ENCODE results near the gene RNF13.

The RNF13 gene

DNA sequence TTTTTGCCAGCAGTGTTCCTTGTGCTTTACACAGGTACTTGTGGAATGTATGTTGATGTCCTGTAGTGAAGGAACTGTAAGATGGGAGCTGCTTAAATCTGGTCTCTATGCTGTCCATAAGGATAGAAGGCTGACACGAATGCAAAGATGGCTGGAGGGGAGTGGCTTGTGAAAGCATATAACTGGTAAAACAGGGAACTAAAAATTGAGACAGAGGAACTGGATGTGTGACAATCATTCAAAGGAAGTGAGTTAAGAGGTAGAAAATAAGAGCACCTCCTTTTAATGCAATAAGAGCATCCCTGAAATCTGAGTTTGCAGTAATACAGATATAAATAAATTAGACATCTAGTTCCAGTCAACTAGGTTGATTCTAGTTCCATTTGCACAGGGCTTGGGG lies 35.2 kb downstream of the RNF13 start:
- Histone ChIP-seq H3K9ac (ENCODE audit: low read depth, low read length) (no peak overlapping the region), H3K9me3 (ENCODE audit: control insufficient read depth, insufficient read depth, low read length) (no peaks in the 10 kb centered on the region), H3K4me1 (ENCODE audit: control insufficient read depth, insufficient read depth, low read length) (peaks cover 5% of the 10 kb centered on the region), H3K27me3 (ENCODE audit: control insufficient read depth, insufficient read depth, low read length) (no peaks in the 10 kb centered on the region), H3K4me3 (ENCODE audit: low read depth, low read length) (no peak overlapping the region), H3K36me3 (ENCODE audit: control insufficient read depth, insufficient read depth, low read length) (no peaks in the 10 kb centered on the region)

- H3K9ac ChIP-seq (ENCODE audit: low read depth, low read length), result no peak overlapping the region
- H3K9me3 ChIP-seq (ENCODE audit: control insufficient read depth, insufficient read depth, low read length), result no peaks in the 10 kb centered on the region
- no peaks in the 10 kb centered on the region for H3K27me3 ChIP-seq (ENCODE audit: control insufficient read depth, insufficient read depth, low read length)
- H3K36me3 ChIP-seq (ENCODE audit: control insufficient read depth, insufficient read depth, low read length), result no peaks in the 10 kb centered on the region
- no peak overlapping the region for H3K4me3 ChIP-seq (ENCODE audit: low read depth, low read length)
- H3K4me1 ChIP-seq (ENCODE audit: control insufficient read depth, insufficient read depth, low read length), result peaks cover 5% of the 10 kb centered on the region
These were observed 35.7 kb downstream of the RNF13 start for GRCh38 chr3:149848688-149849087.

DNA sequence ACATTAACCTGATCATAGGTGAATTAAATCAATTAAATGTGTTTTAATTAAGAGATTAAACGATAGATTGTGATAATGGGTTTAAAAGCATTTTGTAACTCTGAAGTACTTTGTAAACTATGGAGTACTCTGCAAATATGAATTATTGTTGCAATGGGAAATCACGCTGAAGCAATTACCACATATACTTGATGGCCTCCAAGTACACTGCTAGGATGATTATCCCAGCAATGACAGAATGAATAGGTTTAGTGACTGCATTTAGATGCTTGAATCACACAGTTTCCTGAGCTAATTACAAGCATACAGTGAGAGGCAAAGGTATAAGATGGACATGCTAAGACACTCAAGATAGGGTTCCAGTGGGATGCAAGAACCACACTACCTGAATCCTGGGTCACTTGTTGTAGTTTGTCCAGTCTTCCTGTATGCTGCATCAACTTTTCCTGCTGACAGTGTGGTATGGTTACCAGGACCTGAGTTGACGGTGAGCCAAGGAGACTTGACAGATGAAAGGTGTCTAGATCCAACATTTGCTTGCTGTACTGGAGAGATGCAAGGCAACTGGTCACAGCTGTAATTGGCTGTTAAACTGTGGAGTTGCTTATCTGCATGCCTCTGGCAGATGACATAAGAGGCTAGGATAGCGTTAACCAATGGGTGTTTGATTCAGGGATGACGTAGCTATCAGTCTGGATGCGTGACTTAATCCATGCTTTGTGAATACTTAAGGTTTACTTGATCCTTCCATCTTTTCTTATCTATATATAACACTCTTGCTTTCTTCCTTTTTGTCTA lies 38.0 kb downstream of the RNF13 start:
- Histone ChIP-seq H3K4me3 (ENCODE audit: low read depth, low read length) (no peak overlapping the region), H3K9ac (ENCODE audit: low read depth, low read length) (no peak overlapping the region), H3K36me3 (ENCODE audit: control insufficient read depth, insufficient read depth, low read length) (no peaks in the 10 kb centered on the region), H3K4me1 (ENCODE audit: control insufficient read depth, insufficient read depth, low read length) (peaks cover 5% of the 10 kb centered on the region), H3K27me3 (ENCODE audit: control insufficient read depth, insufficient read depth, low read length) (no peaks in the 10 kb centered on the region), H3K9me3 (ENCODE audit: control insufficient read depth, insufficient read depth, low read length) (no peaks in the 10 kb centered on the region)

DNA sequence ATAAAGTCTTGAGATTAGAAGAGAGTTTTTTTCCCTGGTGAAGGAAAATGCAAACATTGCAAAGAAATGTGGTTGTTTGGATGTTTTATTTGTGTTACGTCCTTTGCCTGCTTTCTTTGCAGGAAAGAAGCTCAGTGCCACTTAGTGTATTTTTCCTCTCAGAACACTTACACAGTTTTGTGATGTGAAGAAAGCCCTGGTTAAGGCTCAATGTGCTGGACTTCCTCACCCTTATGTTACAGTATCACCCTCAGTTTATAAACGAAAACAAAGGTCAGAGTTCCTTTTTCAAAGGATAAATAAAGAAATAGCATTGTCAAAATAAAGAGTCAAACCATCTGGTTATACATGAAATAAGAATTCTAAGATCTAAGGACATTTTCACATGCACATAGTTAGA lies 45.9 kb downstream of the RNF13 start:
- Histone ChIP-seq H3K27me3 (ENCODE audit: control insufficient read depth, insufficient read depth, low read length) (no peaks in the 10 kb centered on the region), H3K4me1 (ENCODE audit: control insufficient read depth, insufficient read depth, low read length) (peaks cover 4% of the 10 kb centered on the region), H3K9ac (ENCODE audit: low read depth, low read length) (no peak overlapping the region), H3K36me3 (ENCODE audit: control insufficient read depth, insufficient read depth, low read length) (no peaks in the 10 kb centered on the region), H3K9me3 (ENCODE audit: control insufficient read depth, insufficient read depth, low read length) (no peaks in the 10 kb centered on the region), H3K4me3 (ENCODE audit: low read depth, low read length) (no peak overlapping the region)

DNA sequence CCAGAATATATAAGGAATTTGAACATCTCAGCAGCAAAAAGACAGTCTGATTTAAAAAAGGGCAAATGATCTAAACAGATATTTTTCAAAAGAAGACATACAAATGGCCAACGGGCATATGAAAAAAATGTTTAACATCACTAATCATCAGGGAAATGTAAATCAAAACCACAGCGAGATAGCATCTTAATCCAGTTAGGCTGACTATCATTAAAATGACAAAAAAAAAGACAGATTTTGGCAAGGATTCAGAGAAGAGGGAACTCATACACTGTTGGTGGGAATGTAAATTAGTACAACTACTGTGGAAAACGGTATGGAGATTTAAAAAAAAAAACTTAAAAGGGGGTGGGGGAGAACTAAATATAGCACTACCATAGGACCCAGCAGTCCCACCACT lies 47.9 kb downstream of the RNF13 start:
- no peaks in the 10 kb centered on the region for H3K9me3 ChIP-seq (ENCODE audit: control insufficient read depth, insufficient read depth, low read length)
- no peak overlapping the region for H3K9ac ChIP-seq (ENCODE audit: low read depth, low read length)
- no peaks in the 10 kb centered on the region for H3K36me3 ChIP-seq (ENCODE audit: control insufficient read depth, insufficient read depth, low read length)
- H3K4me1 ChIP-seq (ENCODE audit: control insufficient read depth, insufficient read depth, low read length), result peaks cover 4% of the 10 kb centered on the region
- H3K4me3 ChIP-seq (ENCODE audit: low read depth, low read length), result no peak overlapping the region
- no peaks in the 10 kb centered on the region for H3K27me3 ChIP-seq (ENCODE audit: control insufficient read depth, insufficient read depth, low read length)

- no peak overlapping the region for H3K9ac ChIP-seq (ENCODE audit: low read depth, low read length)
- H3K36me3 ChIP-seq (ENCODE audit: control insufficient read depth, insufficient read depth, low read length), result no peaks in the 10 kb centered on the region
- H3K4me3 ChIP-seq (ENCODE audit: low read depth, low read length), result no peak overlapping the region
- no peaks in the 10 kb centered on the region for H3K9me3 ChIP-seq (ENCODE audit: control insufficient read depth, insufficient read depth, low read length)
- peaks cover 6% of the 10 kb centered on the region for H3K4me1 ChIP-seq (ENCODE audit: control insufficient read depth, insufficient read depth, low read length)
- no peaks in the 10 kb centered on the region for H3K27me3 ChIP-seq (ENCODE audit: control insufficient read depth, insufficient read depth, low read length)
These were observed 54.5 kb downstream of the RNF13 start for GRCh38 chr3:149867563-149867962.

GRCh38 chr3:149871855-149872254 lies 58.8 kb downstream of the RNF13 start:
- H3K27me3 ChIP-seq (ENCODE audit: control insufficient read depth, insufficient read depth, low read length), result no peaks in the 10 kb centered on the region
- peaks cover 6% of the 10 kb centered on the region for H3K4me1 ChIP-seq (ENCODE audit: control insufficient read depth, insufficient read depth, low read length)
- H3K36me3 ChIP-seq (ENCODE audit: control insufficient read depth, insufficient read depth, low read length), result no peaks in the 10 kb centered on the region
- H3K4me3 ChIP-seq (ENCODE audit: low read depth, low read length), result no peak overlapping the region
- H3K9me3 ChIP-seq (ENCODE audit: control insufficient read depth, insufficient read depth, low read length), result no peaks in the 10 kb centered on the region
- H3K9ac ChIP-seq (ENCODE audit: low read depth, low read length), result no peak overlapping the region

DNA sequence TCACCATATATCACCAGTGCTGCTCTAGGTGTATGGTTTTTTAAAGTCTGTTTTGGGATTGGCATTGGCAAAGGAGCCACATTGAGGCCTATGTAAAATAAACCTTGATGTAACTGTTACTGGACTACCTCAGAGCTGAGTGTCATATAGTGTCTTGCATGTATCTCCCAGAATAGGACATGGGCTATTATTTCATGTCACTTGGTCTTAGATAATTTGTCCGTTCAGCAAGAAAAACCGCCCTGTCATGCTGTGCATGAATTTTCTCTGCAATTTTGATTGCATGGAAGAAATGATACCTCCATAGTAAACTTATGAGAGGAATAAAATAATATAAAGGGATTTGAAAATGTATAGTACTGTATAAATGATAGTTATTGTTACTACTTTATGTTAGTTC lies 59.6 kb downstream of the RNF13 start:
- no peaks in the 10 kb centered on the region for H3K27me3 ChIP-seq (ENCODE audit: control insufficient read depth, insufficient read depth, low read length)
- H3K36me3 ChIP-seq (ENCODE audit: control insufficient read depth, insufficient read depth, low read length), result no peaks in the 10 kb centered on the region
- H3K9ac ChIP-seq (ENCODE audit: low read depth, low read length), result no peak overlapping the region
- H3K4me1 ChIP-seq (ENCODE audit: control insufficient read depth, insufficient read depth, low read length), result peaks cover 6% of the 10 kb centered on the region
- no peaks in the 10 kb centered on the region for H3K9me3 ChIP-seq (ENCODE audit: control insufficient read depth, insufficient read depth, low read length)
- no peak overlapping the region for H3K4me3 ChIP-seq (ENCODE audit: low read depth, low read length)

GRCh38 chr3:149877668-149878067 lies 64.7 kb downstream of the RNF13 start:
- Histone ChIP-seq H3K4me3 (ENCODE audit: low read depth, low read length) (no peak overlapping the region), H3K36me3 (ENCODE audit: control insufficient read depth, insufficient read depth, low read length) (no peaks in the 10 kb centered on the region), H3K4me1 (ENCODE audit: control insufficient read depth, insufficient read depth, low read length) (no peaks in the 10 kb centered on the region), H3K9ac (ENCODE audit: low read depth, low read length) (no peak overlapping the region), H3K9me3 (ENCODE audit: control insufficient read depth, insufficient read depth, low read length) (no peaks in the 10 kb centered on the region), H3K27me3 (ENCODE audit: control insufficient read depth, insufficient read depth, low read length) (no peaks in the 10 kb centered on the region)

DNA sequence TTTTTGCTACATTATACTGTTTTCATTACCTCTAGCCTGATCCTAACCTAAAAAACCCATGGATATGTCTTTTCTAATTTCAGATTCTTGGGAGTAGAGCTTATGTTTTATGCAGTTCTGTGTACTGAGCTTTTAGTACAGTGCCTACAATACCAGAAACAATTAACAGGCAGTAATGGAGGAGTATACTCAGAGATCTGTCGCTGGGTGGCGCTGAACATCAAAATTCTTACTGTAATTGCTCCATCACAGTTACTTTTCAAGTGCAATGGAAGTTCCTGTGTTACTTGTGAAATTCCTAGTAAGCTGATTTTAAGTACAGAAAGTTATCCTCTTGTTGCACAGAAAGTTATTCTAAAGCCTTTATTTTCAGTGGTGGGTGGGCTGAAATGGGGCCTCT lies 66.9 kb downstream of the RNF13 start:
- H3K9me3 ChIP-seq (ENCODE audit: control insufficient read depth, insufficient read depth, low read length), result no peaks in the 10 kb centered on the region
- H3K4me3 ChIP-seq (ENCODE audit: low read depth, low read length), result no peak overlapping the region
- H3K9ac ChIP-seq (ENCODE audit: low read depth, low read length), result no peak overlapping the region
- H3K4me1 ChIP-seq (ENCODE audit: control insufficient read depth, insufficient read depth, low read length), result no peaks in the 10 kb centered on the region
- no peaks in the 10 kb centered on the region for H3K27me3 ChIP-seq (ENCODE audit: control insufficient read depth, insufficient read depth, low read length)
- H3K36me3 ChIP-seq (ENCODE audit: control insufficient read depth, insufficient read depth, low read length), result no peaks in the 10 kb centered on the region

DNA sequence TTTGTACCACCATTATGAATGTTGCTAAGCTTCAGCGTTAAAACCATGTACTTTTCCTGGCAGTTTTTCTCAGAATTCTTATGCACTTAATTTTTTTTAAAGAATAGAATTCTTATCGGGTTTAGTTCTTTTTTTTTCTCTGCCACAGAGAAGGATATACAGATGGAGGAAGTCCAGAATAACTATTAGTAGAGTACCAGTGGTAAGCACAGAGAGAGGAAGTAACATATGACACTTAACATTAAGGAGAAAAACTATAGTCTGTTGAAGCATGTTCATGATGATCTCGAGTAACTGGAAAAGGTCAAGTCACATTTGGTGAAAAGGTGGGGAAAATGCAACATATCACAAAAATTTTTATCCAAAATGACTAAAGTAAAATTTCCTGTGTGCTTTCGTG lies 68.9 kb downstream of the RNF13 start:
- Histone ChIP-seq H3K9me3 (ENCODE audit: control insufficient read depth, insufficient read depth, low read length) (no peaks in the 10 kb centered on the region), H3K4me1 (ENCODE audit: control insufficient read depth, insufficient read depth, low read length) (no peaks in the 10 kb centered on the region), H3K9ac (ENCODE audit: low read depth, low read length) (no peak overlapping the region), H3K27me3 (ENCODE audit: control insufficient read depth, insufficient read depth, low read length) (no peaks in the 10 kb centered on the region), H3K36me3 (ENCODE audit: control insufficient read depth, insufficient read depth, low read length) (no peaks in the 10 kb centered on the region), H3K4me3 (ENCODE audit: low read depth, low read length) (no peak overlapping the region)

GRCh38 chr3:149883134-149883533 lies 70.1 kb downstream of the RNF13 start:
- Histone ChIP-seq H3K9me3 (ENCODE audit: control insufficient read depth, insufficient read depth, low read length) (no peaks in the 10 kb centered on the region), H3K4me1 (ENCODE audit: control insufficient read depth, insufficient read depth, low read length) (no peaks in the 10 kb centered on the region), H3K4me3 (ENCODE audit: low read depth, low read length) (no peak overlapping the region), H3K36me3 (ENCODE audit: control insufficient read depth, insufficient read depth, low read length) (no peaks in the 10 kb centered on the region), H3K27me3 (ENCODE audit: control insufficient read depth, insufficient read depth, low read length) (no peaks in the 10 kb centered on the region), H3K9ac (ENCODE audit: low read depth, low read length) (no peak overlapping the region)
